GM18951 (cell line): ENCODE results near the gene KLRC1.
"Not testable (repeated sequence)": the region's sequence is repeated elsewhere in the genome, so short reads cannot be mapped to it uniquely, and the experiment has no call there.

Experiments
- POLR2A ChIP-seq: IDR thresholded peaks from 4 replicates; pipeline ENCODE4 v1.6.1; 2011; ENCODE audit warnings: mild to moderate bottlenecking; ENCODE audit not compliant: insufficient read length, insufficient read depth; ENCODE audit errors: extremely low read depth
- in situ Hi-C: fragments of 300-500 bp; cut with MboI; formaldehyde crosslinking; loops from one replicate; pipeline ENCODE4 v1.12.0; 2022; ENCODE audit warnings: low sequenced_read_pairs, mixed read lengths, inconsistent platforms; ENCODE audit not compliant: unreplicated experiment

The KLRC1 gene

DNA sequence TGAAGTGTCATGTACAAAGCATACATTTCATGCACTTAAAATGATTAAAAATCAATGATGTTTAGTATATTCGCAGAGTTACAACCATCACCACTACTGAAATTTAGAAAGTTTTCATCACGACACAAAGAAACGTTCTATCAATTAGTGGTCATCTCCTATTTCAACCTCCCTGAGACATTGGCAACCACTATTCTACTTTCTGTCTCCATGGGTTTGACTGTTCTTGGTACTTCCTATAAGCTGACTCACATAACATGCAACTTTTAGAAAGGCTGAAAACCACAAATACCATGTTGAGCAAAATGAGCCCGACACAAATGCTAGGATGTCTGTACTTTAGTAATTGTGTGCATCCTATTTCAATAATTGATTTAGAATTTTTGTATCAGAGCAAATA is 22.6 kb downstream of the KLRC1 start:
- in situ Hi-C loops, result not testable (repeated sequence)

GRCh38 chr12:10425938-10426337 is 27.2 kb downstream of the KLRC1 start:
- in situ Hi-C loops, result not testable (repeated sequence)

DNA sequence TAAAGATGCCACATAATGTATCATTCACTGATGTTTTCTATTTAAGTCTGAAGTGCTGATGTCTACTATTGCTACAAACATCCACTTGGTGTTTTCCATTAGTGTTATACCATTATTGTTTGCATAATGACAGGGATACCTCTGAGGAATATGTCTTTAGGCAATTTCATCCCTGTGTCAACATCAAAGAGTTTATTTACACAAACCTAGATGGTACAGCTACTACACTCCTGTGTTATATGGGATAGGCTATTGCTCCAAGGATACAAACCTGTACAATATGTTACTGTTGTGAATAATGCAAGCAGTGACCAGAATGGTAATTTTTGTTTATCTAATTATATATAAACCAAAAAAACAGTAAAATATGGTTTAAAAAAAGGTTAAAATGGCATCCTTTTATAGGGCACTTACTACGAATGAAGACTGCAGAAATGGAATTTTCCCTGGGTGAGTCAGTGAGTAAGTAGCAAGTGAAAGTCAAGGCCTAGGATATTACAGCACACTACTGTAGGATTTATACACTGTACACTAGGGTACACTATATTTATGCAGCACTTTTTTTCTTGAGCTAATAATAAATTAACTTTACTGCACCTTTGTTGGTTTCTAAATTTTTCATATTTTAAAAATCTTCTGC is 28.8 kb downstream of the KLRC1 start:
- in situ Hi-C loops, result not testable (repeated sequence)

DNA sequence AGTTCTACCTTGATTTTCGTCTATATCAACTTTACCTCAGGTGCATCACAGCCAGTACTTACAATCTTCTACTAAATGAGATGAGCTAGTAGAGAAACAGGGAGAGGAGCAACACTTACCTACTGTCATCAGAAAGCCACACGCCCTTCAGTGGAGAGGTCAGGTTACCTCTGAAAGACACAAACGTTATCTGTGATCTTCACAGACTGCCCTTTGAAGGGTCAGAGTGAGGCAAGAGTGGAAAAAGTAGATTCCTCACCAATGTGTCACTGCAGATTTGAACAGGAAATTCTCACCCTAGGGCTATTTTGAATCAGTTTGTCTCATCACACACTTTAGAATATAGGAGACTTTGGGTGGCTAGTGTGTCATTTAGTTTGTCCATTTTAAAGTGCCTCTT is 31.0 kb downstream of the KLRC1 start:
- in situ Hi-C loops, result not testable (repeated sequence)

GRCh38 chr12:10420334-10420733 is 32.8 kb downstream of the KLRC1 start, which contains the start of gene KLRC3:
Gene KLRC3 (minus strand): TSS chr12:10420595. CDS start chr12:10420550, 45 bp downstream.
- in situ Hi-C loops, result not testable (repeated sequence)

DNA sequence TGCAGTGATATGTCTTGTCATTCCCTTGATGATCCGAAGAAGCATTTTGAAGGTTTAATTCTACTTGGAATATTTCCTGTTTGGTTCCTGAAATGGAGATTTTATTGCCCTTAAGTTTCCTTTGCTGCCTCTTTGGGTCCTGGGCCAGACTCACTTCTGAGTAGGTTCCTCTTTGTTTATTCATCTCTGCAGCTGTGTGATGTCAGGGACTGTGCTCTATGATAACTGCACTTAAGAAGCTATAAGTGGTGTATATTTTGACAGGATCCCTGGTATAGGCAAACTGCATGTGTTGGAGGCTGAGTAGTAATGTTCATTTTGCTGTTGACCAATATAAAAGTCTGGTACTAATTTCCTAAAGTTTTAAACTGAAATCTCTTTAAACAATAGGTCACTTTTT is 43.8 kb downstream of the KLRC1 start, which contains the start of gene KLRC4:
KLRC4 (minus strand) TSS at position 366 of the 400 bp plus-strand sequence; CDS start at position 184, 182 bp downstream.
- TF ChIP-seq POLR2A, result no peak
- in situ Hi-C loops, result no loop called here

GRCh38 chr12:10408842-10409241 is 44.3 kb downstream of the KLRC1 start:
- no peak for TF ChIP-seq POLR2A
- in situ Hi-C loops, result no loop called here

DNA sequence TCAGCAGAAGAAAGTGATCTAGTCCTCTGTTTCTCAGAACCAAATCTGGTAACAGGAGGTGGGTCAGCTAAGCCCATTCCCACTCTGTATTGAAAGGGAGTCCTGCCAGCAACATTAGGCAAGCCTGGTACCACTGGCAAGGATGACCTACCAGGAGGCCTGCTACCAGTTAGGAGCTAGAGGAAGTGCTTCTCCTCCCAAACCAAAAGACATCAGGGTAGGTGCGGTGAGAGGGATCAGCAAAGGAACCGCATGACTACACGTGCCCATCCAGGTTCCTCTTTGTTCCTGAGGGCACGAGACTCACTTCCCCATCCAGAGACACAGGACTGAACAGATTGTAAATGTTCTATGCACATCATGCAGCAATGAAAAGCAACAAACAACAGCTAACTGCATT is 46.5 kb downstream of the KLRC1 start:
- no peak for TF ChIP-seq POLR2A
- in situ Hi-C loops, result no loop called here

DNA sequence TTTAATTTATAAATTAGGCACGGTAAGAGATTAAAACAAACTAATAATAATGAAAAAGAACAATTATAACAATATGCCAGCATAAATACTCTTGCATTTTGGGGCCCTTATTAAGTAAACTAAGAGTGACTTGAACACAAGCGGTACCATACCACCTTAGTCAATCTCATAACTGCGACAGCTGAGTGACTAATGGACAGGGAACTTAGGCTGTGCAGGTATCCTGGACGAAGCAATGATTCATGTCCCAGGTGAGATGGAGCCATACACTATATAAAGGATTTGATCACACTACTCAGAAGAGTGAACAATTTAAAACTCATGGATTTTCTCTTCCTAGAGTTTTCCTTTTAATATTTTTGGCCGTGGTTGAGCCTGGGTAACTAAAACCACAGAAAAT is 47.9 kb downstream of the KLRC1 start:
- in situ Hi-C loops, result no loop called here
- TF ChIP-seq POLR2A, result no peak

GRCh38 chr12:10404798-10405197 is 48.4 kb downstream of the KLRC1 start:
- TF ChIP-seq POLR2A, result no peak
- in situ Hi-C loops, result no loop called here

GRCh38 chr12:10400829-10401228 is 52.3 kb downstream of the KLRC1 start:
- no peak for TF ChIP-seq POLR2A
- in situ Hi-C loops, result no loop called here

DNA sequence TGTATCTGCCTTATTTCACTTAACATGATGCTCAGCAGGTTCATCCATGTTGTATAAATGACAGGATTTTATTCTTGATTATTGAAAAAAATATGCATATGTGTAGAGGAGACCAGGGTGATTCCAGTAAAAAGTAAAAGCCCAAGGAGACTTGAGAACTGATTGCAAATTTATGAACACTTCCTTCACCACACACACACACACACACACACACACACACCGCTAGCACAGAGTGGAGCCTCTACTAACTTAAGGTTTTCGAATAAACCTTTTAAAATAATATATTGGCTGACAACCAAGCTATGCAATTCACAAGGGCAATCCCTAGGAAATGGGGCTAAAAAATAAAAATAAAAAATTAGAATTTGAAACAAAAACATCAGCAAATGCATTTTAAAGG is 55.0 kb downstream of the KLRC1 start:
- in situ Hi-C loops, result no loop called here

GRCh38 chr12:10397296-10397695 is 55.9 kb downstream of the KLRC1 start:
- in situ Hi-C loops, result no loop called here
- TF ChIP-seq POLR2A, result no peak

More for the DNA sequence above, 55.0 kb downstream of the KLRC1 start:
- TF ChIP-seq POLR2A, result no peak

DNA sequence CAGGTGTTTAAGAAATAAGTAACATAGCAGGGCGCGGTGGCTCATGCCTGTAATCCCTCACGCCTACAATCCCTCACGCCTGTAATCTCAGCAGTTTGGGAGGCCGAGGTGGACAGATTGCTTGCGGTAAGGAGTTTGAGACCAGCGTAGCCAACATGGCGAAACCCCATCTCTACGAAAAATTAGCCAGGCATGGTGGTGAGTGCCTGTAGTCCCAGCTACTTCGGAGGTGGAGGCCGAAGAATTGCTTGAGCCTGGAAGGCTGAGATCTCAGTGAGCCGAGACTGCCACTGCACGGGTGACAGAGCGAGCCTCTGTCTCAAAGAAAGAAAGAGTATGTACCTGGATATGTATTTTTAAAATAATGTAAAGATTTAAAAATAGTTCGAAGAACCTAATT is 57.0 kb downstream of the KLRC1 start:
- in situ Hi-C loops, result not testable (repeated sequence)
